Activated T-helper 1 cell treated with anti-CD3 and anti-CD28 coated beads, Interleukin-12 subunit alpha, Interleukin-12 subunit beta, Interleukin-2, Interleukin-4 antibody, amounts not matched to agents 30 ng/mL and 10 ng/mL and 1 ng/mL, durations not matched to agents 14 hours and 24 hours and 36 hours (primary cell): ENCODE measurements around the gene GRIA3. TPM values are rescaled to one million over a fixed set of nuclear protein-coding genes. Genes with fewer than 3 reads are reported as not detected.
"Not testable (repeated sequence)": the region's sequence is repeated elsewhere in the genome, so short reads cannot be mapped to it uniquely, and the experiment has no call there.

Source experiments
- DNase-seq: peaks from one replicate; pipeline ENCODE4 v3.0.0; 2021; ENCODE audit warnings: low spot score
- H3K27ac Mint-ChIP-seq: one replicate; pipeline ENCODE4 v1.8.0; 2021; ENCODE audit warnings: mild to moderate bottlenecking, mixed read lengths
- H3K27me3 Mint-ChIP-seq: one replicate; pipeline ENCODE4 v1.8.0; 2022; ENCODE audit warnings: mild to moderate bottlenecking, moderate library complexity, mixed read lengths; ENCODE audit not compliant: insufficient read depth
- H3K36me3 Mint-ChIP-seq: one replicate; pipeline ENCODE4 v1.8.0; 2021; ENCODE audit warnings: low read depth, mixed read lengths
- H3K4me1 Mint-ChIP-seq: one replicate; pipeline ENCODE4 v1.8.0; 2021; ENCODE audit warnings: low read depth, mixed read lengths
- H3K4me3 Mint-ChIP-seq: one replicate; pipeline ENCODE4 v1.8.0; 2021; ENCODE audit warnings: mild to moderate bottlenecking, moderate library complexity, mixed read lengths
- H3K9me3 Mint-ChIP-seq: one replicate; pipeline ENCODE4 v1.8.0; 2021; ENCODE audit warnings: mixed read lengths
- intact Hi-C: fragments of 100-400 bp; cut with micrococcal nuclease; formaldehyde crosslinking; loops from one replicate; pipeline ENCODE4 v1.15.1; 2024
- total RNA-seq: library from RNA; stranded (reverse); gene quantifications from 2 replicates; pipeline ENCODE4 v1.2.3, GENCODE V29; 2022

GRIA3 gene
- total RNA-seq, 1 donor from 2014 or later = not detected

GRCh38 chrX:123513585-123514278, 329.7 kb downstream of the GRIA3 start:
- no peaks in the 10 kb centered on the region for H3K36me3 Mint-ChIP-seq
- no peaks in the 10 kb centered on the region for H3K4me1 Mint-ChIP-seq
- DNase-seq = no peak
- peak overlapping the region; percentile 47 for H3K4me3 Mint-ChIP-seq
- no peak overlapping the region for H3K27ac Mint-ChIP-seq
- peaks cover 18% of the 10 kb centered on the region for H3K9me3 Mint-ChIP-seq
- intact Hi-C loops = no loop called here
- H3K27me3 Mint-ChIP-seq = no peaks in the 10 kb centered on the region

GRCh38 chrX:123514279-123514640, 330.2 kb downstream of the GRIA3 start:
- intact Hi-C loops = not testable (repeated sequence)

GRCh38 chrX:123518791-123519190, 334.7 kb downstream of the GRIA3 start:
- DNase-seq = no peak
- no peaks in the 10 kb centered on the region for H3K4me1 Mint-ChIP-seq
- intact Hi-C loops = no loop called here
- H3K9me3 Mint-ChIP-seq = peaks cover 26% of the 10 kb centered on the region
- no peaks in the 10 kb centered on the region for H3K27me3 Mint-ChIP-seq
- no peak overlapping the region for H3K4me3 Mint-ChIP-seq
- H3K27ac Mint-ChIP-seq = no peak overlapping the region
- H3K36me3 Mint-ChIP-seq = no peaks in the 10 kb centered on the region

More at GRCh38 chrX:123514279-123514640, 330.2 kb downstream of the GRIA3 start:
- H3K4me1 Mint-ChIP-seq, H3K27me3 Mint-ChIP-seq, DNase-seq, H3K27ac Mint-ChIP-seq, H3K36me3 Mint-ChIP-seq: not testable (repeated sequence)
- Mint-ChIP-seq H3K4me3 (peak overlapping the region; percentile 47), H3K9me3 (peaks cover 18% of the 10 kb centered on the region)

GRCh38 chrX:123525123-123525725, 341.1 kb downstream of the GRIA3 start:
- Mint-ChIP-seq H3K9me3 (peaks cover 8% of the 10 kb centered on the region), H3K27me3 (no peaks in the 10 kb centered on the region), H3K36me3 (no peaks in the 10 kb centered on the region), H3K4me1 (no peaks in the 10 kb centered on the region), H3K27ac (no peak overlapping the region), H3K4me3 (no peak overlapping the region)
- DNase-seq = no peak
- intact Hi-C loops = no loop called here

GRCh38 chrX:123530726-123531125, 346.6 kb downstream of the GRIA3 start:
- H3K4me1 Mint-ChIP-seq, H3K4me3 Mint-ChIP-seq, H3K27ac Mint-ChIP-seq, intact Hi-C loops, H3K36me3 Mint-ChIP-seq, H3K27me3 Mint-ChIP-seq, DNase-seq: not testable (repeated sequence)
- peaks cover 11% of the 10 kb centered on the region for H3K9me3 Mint-ChIP-seq
